GM12892 (cell line): ENCODE data around the gene CYP2A6. TPM values are rescaled to one million over a fixed set of nuclear protein-coding genes. Genes with fewer than 3 reads are reported as not detected.
"Not testable (repeated sequence)": the region's sequence is repeated elsewhere in the genome, so short reads cannot be mapped to it uniquely, and the experiment has no call there.

ENCODE experiments used
- DNase-seq: peaks from one replicate; pipeline ENCODE4 v3.0.0; 2011; ENCODE audit not compliant: insufficient read length
- FAIRE-seq: peaks from 2 replicates; lab custom pipeline; 2011; peaks lifted over from hg19 to GRCh38; lab: Jason Lieb, UNC
- POLR2A ChIP-seq: IDR thresholded peaks from 2 replicates; pipeline ENCODE4 v1.6.1; 2011; ENCODE audit warnings: low read depth, low read length, control low read depth
- POLR2AphosphoS5 ChIP-seq: IDR thresholded peaks from 2 replicates; pipeline ENCODE4 v1.6.1; 2011; ENCODE audit warnings: low read depth, low read length, control low read depth
- TAF1 ChIP-seq: IDR thresholded peaks from 2 replicates; pipeline ENCODE4 v1.6.1; 2011; ENCODE audit warnings: low read depth, mild to moderate bottlenecking, control low read depth, low read length, borderline replicate concordance
- polyA plus RNA-seq: library from polyadenylated mRNA; unstranded; fragments of >200 nt; gene quantifications from one replicate; pipeline ENCODE4 v1.2.1, GENCODE V29; 2012; ENCODE audit warnings: missing spikeins, inconsistent platforms; ENCODE audit not compliant: missing spikeins

The CYP2A6 gene, protein sequence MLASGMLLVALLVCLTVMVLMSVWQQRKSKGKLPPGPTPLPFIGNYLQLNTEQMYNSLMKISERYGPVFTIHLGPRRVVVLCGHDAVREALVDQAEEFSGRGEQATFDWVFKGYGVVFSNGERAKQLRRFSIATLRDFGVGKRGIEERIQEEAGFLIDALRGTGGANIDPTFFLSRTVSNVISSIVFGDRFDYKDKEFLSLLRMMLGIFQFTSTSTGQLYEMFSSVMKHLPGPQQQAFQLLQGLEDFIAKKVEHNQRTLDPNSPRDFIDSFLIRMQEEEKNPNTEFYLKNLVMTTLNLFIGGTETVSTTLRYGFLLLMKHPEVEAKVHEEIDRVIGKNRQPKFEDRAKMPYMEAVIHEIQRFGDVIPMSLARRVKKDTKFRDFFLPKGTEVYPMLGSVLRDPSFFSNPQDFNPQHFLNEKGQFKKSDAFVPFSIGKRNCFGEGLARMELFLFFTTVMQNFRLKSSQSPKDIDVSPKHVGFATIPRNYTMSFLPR
- polyA plus RNA-seq, result not detected

DNA sequence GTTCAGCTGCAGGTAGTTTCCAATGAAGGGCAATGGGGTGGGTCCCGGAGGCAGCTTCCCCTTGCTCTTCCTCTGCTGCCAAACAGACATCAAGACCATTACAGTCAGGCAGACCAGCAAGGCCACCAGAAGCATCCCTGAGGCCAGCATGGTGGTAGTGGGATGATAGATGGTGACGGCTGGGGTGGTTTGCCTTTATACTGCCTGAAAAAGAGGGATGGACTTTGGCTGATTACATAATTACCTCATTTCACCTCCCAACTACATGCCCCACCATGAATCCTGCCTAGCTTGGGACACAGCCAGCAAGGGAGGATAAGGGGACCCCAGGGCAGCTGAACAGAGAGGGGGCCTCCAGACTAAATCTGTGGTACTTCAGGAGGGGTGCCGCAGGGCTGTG, at the start of gene CYP2A6:
Gene CYP2A6, minus strand, starts transcription at position 171 of the 400 bp plus-strand sequence. Its CDS starts 21 bp downstream, at position 150.
- DNase-seq, FAIRE-seq: not testable (repeated sequence)

GRCh38 chr19:40899964-40900363, 49.7 kb upstream of the CYP2A6 start:
- not testable (repeated sequence) for DNase-seq

GRCh38 chr19:40896843-40897789, 46.9 kb upstream of the CYP2A6 start:
- not testable (repeated sequence) for FAIRE-seq, DNase-seq

More at GRCh38 chr19:40899964-40900363, 49.7 kb upstream of the CYP2A6 start:
- FAIRE-seq, result not testable (repeated sequence)

- TF ChIP-seq POLR2A (no peak), POLR2AphosphoS5 (no peak)
- no peak for FAIRE-seq
- no peak for DNase-seq
Observed at GRCh38 chr19:40896418-40896796, 46.2 kb upstream of the CYP2A6 start.

GRCh38 chr19:40893112-40893511, 42.9 kb upstream of the CYP2A6 start:
- FAIRE-seq (no peak), DNase-seq (no peak)
- TF ChIP-seq POLR2AphosphoS5 (no peak), POLR2A (no peak), TAF1 (no peak)

GRCh38 chr19:40889366-40889765, 39.1 kb upstream of the CYP2A6 start:
- TF ChIP-seq POLR2A (no peak), POLR2AphosphoS5 (no peak), TAF1 (no peak)
- DNase-seq (no peak), FAIRE-seq (no peak)

DNA sequence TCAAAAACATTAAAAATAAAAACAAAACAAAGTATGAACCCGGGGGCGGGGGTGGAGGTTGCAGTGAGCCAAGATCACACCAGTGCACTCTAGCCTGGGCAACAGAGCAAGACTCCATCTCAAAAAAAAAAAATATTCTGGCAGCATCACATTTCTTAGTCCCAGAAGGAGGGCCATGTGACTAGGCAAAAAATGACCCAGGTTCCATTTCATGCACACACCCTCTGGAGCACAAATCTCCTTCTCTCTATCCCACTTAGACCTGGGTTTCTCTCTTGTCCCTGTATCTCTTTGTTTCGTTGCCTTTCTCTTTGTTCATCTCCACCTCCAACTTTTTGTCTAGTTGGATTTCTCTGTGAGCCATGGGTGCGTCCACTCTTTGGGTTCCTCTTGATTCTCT, 37.9 kb upstream of the CYP2A6 start:
- DNase-seq (no peak), FAIRE-seq (no peak)
- TF ChIP-seq POLR2A (no peak), POLR2AphosphoS5 (no peak), TAF1 (no peak)

- FAIRE-seq, DNase-seq: not testable (repeated sequence)
Observed at GRCh38 chr19:40884187-40884931, 34.1 kb upstream of the CYP2A6 start.

DNA sequence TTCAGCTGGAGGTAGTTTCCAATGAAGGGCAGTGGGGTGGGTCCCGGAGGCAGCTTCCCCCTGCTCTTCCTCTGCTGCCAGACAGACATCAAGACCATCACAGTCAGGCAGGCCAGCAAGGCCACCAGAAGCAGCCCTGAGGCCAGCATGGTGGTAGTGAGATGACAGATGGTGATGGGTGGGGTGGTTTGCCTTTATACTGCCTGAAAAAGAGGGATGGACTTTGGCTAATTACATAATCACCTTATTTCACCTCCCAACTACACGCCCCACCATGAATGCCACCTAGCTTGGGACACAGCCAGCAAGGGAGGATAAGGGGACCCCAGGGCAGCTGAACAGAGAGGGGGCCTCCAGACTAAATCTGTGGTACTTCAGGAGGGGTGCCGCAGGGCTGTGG, 31.8 kb upstream of the CYP2A6 start, which contains the start of gene CYP2A7:
Gene CYP2A7, minus strand, starts transcription at position 170 of the 400 bp plus-strand sequence. Its CDS starts 21 bp downstream, at position 149.
- DNase-seq, FAIRE-seq: not testable (repeated sequence)

GRCh38 chr19:40879349-40879748, 29.1 kb upstream of the CYP2A6 start:
- not testable (repeated sequence) for DNase-seq, FAIRE-seq

DNA sequence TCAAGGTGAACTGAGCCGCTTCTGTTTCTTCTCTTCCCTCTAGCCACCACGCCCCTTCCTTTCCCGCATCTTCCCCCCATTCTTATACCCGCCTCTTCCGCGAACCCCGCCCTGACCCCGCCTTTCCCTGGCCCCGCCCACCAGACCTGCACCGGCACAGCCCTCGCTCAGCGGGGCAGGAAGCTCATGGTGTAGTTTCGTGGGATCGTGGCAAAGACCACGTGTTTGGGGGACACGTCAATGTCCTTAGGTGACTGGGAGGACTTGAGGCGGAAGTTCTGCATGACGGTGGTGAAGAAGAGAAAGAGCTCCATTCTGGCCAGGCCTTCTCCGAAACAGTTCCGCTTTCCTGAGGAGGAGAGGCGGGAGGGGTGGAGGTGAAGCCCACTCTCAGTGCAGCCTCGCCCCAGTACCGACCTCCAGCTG, 25.3 kb upstream of the CYP2A6 start:
- FAIRE-seq, result peak; percentile 66

GRCh38 chr19:40874874-40875273, 24.6 kb upstream of the CYP2A6 start:
- FAIRE-seq, DNase-seq: not testable (repeated sequence)

More for the DNA sequence above, 25.3 kb upstream of the CYP2A6 start:
- DNase-seq, result peak; percentile 31

- FAIRE-seq, DNase-seq: not testable (repeated sequence)
Observed at GRCh38 chr19:40873873-40874272, 23.6 kb upstream of the CYP2A6 start.
